ENCODE measurements around the gene XPC. TPM values are rescaled to one million over a fixed set of nuclear protein-coding genes. Genes with fewer than 3 reads are reported as not detected.

Gene XPC
- total and polyA plus RNA-seq, 2 of the 8 experiments (the other 6 are each of a cell fraction or from before 2014, with no cell fraction given): 8.8 to 27.3 TPM

GRCh38 chr3:14137004-14137403 lies 41.4 kb downstream of the XPC start:
- H3K4ac ChIP-seq (replicated peaks; ENCODE audit: insufficient read length, low read depth, low read length): no peak overlapping the region
- H3K4me1 ChIP-seq (replicated peaks in 1 of 4; ENCODE audit: control insufficient read depth in 3 of 4, insufficient read depth in 4 of 4, low read length in 3 of 4): no peaks in the 10 kb centered on the region
- H2BK15ac ChIP-seq (ENCODE audit: low read length): no peak overlapping the region
- no peaks in the 10 kb centered on the region for H3K79me2 ChIP-seq (ENCODE audit: control insufficient read depth in 1 of 2, insufficient read depth in 2 of 2, low read length in 2 of 2)
- FAIRE-seq (no peak), DNase-seq (ENCODE audit: low read depth in 1 of 2, low spot score in 2 of 2) (no peak)
- 96% methylated on average over 3 of the region's 3 CpGs; no CpG with 5 or more reads in 1 of the 2 experiments for WGBS, 2 experiments (ENCODE audit: extremely low coverage in 1 of 2, insufficient coverage in 1 of 2, insufficient read length in 1 of 2, insufficient replicate concordance in 2 of 2, low coverage in 1 of 2, low lambda C conversion rate in 2 of 2, missing lambda C conversion rate in 1 of 2)
- H3K23ac ChIP-seq (ENCODE audit: insufficient read length): no peak overlapping the region
- no peak overlapping the region for H4K5ac ChIP-seq (ENCODE audit: insufficient read length, low read depth, low read length)
- H3K14ac ChIP-seq (ENCODE audit: insufficient read length): no peak overlapping the region
- no peak overlapping the region for H3K9ac ChIP-seq (replicated peaks in 1 of 4; ENCODE audit: extremely low read depth in 1 of 4, low read depth in 3 of 4, low read length in 3 of 4)
- no peak overlapping the region for H3K4me3 ChIP-seq (ENCODE audit: extremely low read depth in 1 of 4, insufficient read depth in 2 of 4, low read depth in 3 of 4, low read length in 4 of 4)
- TF ChIP-seq SRF (IDR thresholded peaks at IDR 0.05; ENCODE audit: low read depth, low read length) (no peak), SIN3A (conservative IDR thresholded peaks at IDR 0.05 in 1 of 2, IDR thresholded peaks at IDR 0.05 in 1 of 2; ENCODE audit: low read depth in 1 of 2, low read length in 2 of 2) (no peak), YY1 (IDR thresholded peaks at IDR 0.05; ENCODE audit: low read depth, low read length) (no peak), KDM4A (IDR thresholded peaks at IDR 0.05; ENCODE audit: low read depth, low read length, severe bottlenecking) (no peak), TCF12 (IDR thresholded peaks at IDR 0.05; ENCODE audit: low read depth, low read length) (no peak), CREB1 (IDR thresholded peaks at IDR 0.05) (no peak), TAF7 (optimal IDR thresholded peaks at IDR 0.05; ENCODE audit: borderline replicate concordance, low read depth, low read length) (no peak), POLR2AphosphoS5 (IDR thresholded peaks at IDR 0.05; ENCODE audit: low read depth, low read length) (no peak)
- H4K91ac ChIP-seq (replicated peaks; ENCODE audit: insufficient read length, low read length): no peak overlapping the region
- no peaks in the 10 kb centered on the region for H3K79me1 ChIP-seq (ENCODE audit: low read depth, low read length)
- H3K27ac ChIP-seq (ENCODE audit: low read depth, low read length): no peak overlapping the region
- H2BK12ac ChIP-seq (ENCODE audit: low read depth, low read length): no peak overlapping the region
- ChIA-PET CTCF (ENCODE audit: partially characterized antibody) (interaction anchor here (0.6 to 2.1 kb wide), 4 partner anchors 8 to 241 kb away, joined by 3 to 5 read pairs (median 4); no protein-coding TSS in a partner anchor), POLR2A (ENCODE audit: partially characterized antibody) (interaction anchor here (1.4 to 6.2 kb wide), 2 partner anchors 12 kb away, joined by 6 to 32 read pairs; partner anchors contain the start of genes CHCHD4 and TMEM43)
- no peaks in the 10 kb centered on the region for H3K9me3 ChIP-seq (ENCODE audit: insufficient read depth in 2 of 2, low read depth in 1 of 2, low read length in 1 of 2)
- no peak overlapping the region for H2BK5ac ChIP-seq (ENCODE audit: low read depth, low read length)
- no peaks in the 10 kb centered on the region for H3K23me2 ChIP-seq (ENCODE audit: low read depth, low read length)
- no peak overlapping the region for H2AFZ ChIP-seq (ENCODE audit: low read length)
- H3K27me3 ChIP-seq (replicated peaks in 1 of 4; ENCODE audit: control insufficient read depth in 3 of 4, extremely low read depth in 1 of 4, insufficient read depth in 3 of 4, low read length in 3 of 4): no peaks in the 10 kb centered on the region
- no peak overlapping the region for H2BK120ac ChIP-seq (replicated peaks; ENCODE audit: low read depth, low read length)
- H3K36me3 ChIP-seq (ENCODE audit: control insufficient read depth in 2 of 4, insufficient read depth in 4 of 4, low read length in 3 of 4): peaks cover 3 to 22% (median 16%) of the 10 kb centered on the region in 4 experiments; a peak in 5 of 8 replicates
- H3K18ac ChIP-seq (ENCODE audit: extremely low read depth, low read length): no peak overlapping the region
- H2AK5ac ChIP-seq (ENCODE audit: low read depth, low read length): no peak overlapping the region
- H3K56ac ChIP-seq (replicated peaks; ENCODE audit: insufficient read length, low read depth, low read length): no peak overlapping the region
- H4K20me1 ChIP-seq (replicated peaks in 1 of 2; ENCODE audit: control insufficient read depth in 1 of 2, insufficient read depth in 2 of 2, low read length in 2 of 2): peaks cover 0 to 13% of the 10 kb centered on the region in 2 experiments
- H2BK20ac ChIP-seq (ENCODE audit: low read length): no peak overlapping the region
- no peak overlapping the region for H3K4me2 ChIP-seq (ENCODE audit: insufficient read depth in 1 of 2, low read depth in 2 of 2, low read length in 2 of 2)
- no peak overlapping the region for H4K8ac ChIP-seq (ENCODE audit: extremely low read depth, insufficient read depth, low read length)

Measured in H1 (cell line).